ENCODE data around the gene SLCO3A1.

- no peak for TF ChIP-seq CTCF (IDR thresholded peaks at IDR 0.05)
- no peak for TF ChIP-seq POLR2A (IDR thresholded peaks at IDR 0.05)
- TF ChIP-seq POLR2AphosphoS5 (IDR thresholded peaks at IDR 0.05) = no peak
These were observed 152.9 kb downstream of the SLCO3A1 start for GRCh38 chr15:92006186-92007028.
